Stimulated activated CD4-positive, alpha-beta T cell treated with anti-CD3 and anti-CD28 coated beads, Interleukin-4, amount 100 ng/mL, for 24 hours (primary cell): Measurements from ENCODE around the gene LMO2.
"Not testable (repeated sequence)": the region's sequence is repeated elsewhere in the genome, so short reads cannot be mapped to it uniquely, and the experiment has no call there.

ENCODE experiments used
- DNase-seq: peaks from one replicate; pipeline ENCODE4 v3.0.0-alpha.2; 2020

The LMO2 gene

DNA sequence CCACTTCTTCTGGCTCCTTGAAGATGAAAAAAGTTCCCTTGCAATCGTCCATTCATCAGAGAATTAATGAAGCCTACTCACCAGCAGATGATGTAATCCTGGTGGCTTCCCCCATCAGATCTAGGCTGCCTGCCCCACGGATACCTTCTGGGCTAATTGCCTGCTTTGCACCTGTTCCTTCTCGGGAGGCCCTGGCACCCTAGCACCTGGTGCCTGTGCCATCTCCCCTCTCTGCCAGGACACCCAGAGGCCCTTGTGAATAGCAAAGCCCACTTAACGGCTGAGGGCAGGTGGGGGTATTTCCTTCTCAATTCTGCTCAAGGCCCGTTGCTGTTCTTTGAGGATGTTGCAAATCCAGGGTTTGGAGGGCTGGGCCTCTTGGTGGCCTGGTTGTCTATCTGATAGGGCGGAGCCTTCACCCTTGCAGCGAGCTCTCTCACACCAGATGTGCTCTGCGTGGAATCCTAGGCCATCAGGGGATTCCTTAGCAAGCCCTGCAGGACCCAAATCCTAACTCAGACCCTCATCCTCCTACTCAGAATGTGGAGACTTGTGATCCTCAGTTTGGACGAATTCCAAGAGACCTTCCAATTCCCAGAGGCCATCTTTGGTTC, at the start of gene LMO2:
LMO2 (minus strand) TSS at position 363 of the 614 bp plus-strand sequence. CDS start 22,360 bp downstream, outside the sequence.
- no peak for DNase-seq

GRCh38 chr11:33940538-33940815, 48.6 kb upstream of the LMO2 start:
- DNase-seq, result no peak

- DNase-seq, result no peak
Measured at GRCh38 chr11:33936725-33937604, 45.1 kb upstream of the LMO2 start.

GRCh38 chr11:33935461-33936456, 43.9 kb upstream of the LMO2 start:
- no peak for DNase-seq

DNA sequence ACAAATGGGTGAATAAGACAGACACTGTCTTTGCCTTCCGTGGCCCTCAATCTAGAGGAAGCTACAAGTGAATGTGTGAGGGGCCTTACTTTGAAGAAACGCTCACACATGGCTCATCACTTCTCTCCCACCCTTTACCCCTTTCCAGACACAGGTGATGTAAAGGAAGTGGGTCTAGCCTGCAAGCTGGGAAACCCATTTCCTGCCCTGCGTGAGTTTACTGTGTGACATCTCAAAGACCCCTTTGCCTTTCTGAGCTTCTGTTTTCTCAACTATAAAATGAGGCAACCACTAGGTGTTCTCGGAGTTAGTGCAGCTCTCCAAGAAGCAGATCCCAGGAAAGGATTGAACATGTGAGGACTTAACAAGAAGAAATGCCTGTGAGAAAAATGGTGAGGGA, 43.1 kb upstream of the LMO2 start:
- no peak for DNase-seq

DNA sequence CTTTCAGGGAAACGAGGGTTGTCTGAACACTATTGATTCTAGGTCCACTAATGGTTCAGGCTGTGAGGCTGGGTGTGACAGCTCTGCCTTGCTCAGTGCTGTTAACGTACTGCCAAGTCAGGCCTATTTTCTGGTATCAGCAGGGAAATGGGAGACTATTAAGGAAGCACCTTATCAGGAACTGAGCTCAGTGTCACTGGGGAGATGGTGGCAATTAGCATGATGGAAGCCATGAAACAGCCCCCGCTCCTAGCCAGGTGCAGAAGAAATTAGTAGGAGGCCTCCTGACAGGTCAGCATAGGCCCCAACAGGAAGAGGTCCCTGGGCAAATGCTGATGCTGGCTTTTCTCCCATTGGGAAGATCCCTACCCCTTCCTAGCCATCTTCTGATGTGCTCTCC, 42.6 kb upstream of the LMO2 start:
- no peak for DNase-seq

DNA sequence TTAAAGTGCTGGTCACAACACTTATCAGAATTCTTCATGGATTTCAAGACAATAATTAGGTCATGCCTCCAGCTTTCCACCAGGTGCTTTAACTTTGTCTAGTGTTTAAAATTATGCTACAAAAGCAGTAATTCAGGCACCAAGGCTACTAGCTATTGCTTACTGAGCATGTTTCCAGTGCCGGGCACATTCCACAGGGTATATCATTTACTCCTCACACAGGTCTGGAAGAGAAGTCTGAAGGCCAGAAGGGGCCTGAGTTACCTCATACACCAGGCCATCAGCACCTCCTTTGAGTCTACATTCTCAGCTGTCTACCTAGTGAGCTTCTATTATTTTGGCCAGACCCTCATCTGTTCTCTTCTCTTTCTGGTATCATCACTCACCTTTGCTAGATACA, 41.7 kb upstream of the LMO2 start:
- DNase-seq, result no peak

DNA sequence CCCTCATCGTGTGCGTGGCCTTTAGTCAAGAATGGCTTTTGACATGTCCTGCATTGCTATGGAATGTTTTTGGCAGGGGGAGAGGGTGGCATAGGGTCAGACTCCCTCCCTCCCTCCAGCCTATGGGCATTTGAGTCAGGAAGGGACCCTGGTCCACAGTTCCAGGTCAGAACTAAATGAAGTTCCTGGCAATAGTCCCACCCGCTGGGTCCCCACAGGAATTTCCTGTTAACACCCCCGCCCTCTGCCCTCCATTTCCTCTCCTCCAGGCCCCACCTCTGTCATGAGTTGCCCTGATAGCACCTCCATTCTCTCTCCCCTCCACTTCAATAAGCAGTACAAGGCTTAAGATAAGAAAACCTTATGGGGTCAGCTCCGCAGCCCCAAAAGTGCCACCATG, 40.8 kb upstream of the LMO2 start:
- DNase-seq, result no peak

DNA sequence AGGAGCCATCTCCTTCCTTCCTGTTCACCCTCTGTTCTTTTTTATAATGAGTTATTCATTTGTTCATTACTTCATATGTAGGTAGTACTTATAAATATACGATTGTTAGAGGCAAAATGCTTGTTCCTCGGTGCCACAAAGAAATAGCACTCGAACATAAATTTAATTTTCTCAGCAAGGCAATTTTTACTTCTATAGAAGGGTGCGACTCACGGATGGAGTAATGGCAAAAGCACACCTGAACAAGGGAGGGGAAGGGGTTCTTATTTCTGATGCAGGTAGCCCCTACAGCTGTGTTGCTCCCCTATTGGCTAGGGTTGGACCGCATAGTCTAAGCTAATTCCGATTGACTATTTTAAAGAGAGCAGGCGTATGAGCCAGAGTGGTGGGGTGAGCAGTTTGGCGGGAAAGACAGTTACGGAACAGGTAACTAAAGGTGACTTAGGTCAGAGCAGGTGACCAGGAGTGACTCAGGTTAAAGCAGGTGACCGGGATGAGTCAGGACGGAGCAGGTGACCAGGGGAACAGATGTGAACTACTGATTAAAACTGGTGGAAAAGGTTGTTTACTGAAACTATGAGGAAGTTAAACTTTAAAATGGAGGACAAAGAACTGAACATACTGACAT, 40.0 kb upstream of the LMO2 start:
- DNase-seq, result not testable (repeated sequence)

- DNase-seq, result no peak
Measured at GRCh38 chr11:33931067-33931466, 39.2 kb upstream of the LMO2 start.

DNA sequence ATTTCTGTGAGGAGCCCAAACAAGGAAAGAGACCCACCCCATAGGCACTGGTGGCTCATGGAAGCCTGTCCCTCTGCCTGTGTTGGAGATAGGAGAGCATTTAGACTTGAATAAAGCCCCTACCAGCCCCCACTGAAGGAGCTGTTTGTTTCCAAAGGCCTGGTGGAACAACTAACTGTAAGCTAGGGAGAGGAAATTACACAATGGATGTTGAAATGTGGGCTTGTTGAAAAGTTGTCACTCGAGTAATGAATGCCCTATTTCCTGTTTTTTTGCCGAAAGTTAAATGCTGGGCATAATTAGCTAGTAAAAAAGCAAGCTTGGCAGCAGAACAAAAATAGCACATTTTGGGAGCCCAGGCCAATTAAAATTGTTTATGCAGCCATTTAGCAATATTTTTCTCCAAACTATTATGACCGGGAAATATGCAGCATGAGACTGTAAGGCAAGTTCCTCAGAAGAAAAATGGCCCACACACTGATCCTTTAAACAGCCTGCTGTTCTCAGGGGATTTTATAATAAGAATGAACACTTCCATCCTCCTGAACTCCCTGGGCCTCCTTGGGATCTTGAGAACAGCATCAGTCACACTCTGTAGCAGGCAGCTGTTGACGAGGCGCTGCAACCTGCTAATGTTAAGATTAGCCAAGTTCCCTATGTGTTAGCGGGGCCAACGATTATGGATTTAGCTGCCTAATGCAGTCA, 38.6 kb upstream of the LMO2 start:
- DNase-seq, result no peak

- DNase-seq, result no peak
Measured at GRCh38 chr11:33928564-33928963, 36.7 kb upstream of the LMO2 start.

GRCh38 chr11:33926671-33927552, 35.0 kb upstream of the LMO2 start:
- no peak for DNase-seq

- DNase-seq, result no peak
Measured at GRCh38 chr11:33924341-33924740, 32.5 kb upstream of the LMO2 start.

GRCh38 chr11:33923626-33924025, 31.8 kb upstream of the LMO2 start:
- DNase-seq, result no peak

- peak; percentile 40 for DNase-seq
Measured at GRCh38 chr11:33920838-33921613, 29.1 kb upstream of the LMO2 start.

- DNase-seq, result no peak
Measured at GRCh38 chr11:33919645-33920044, 27.8 kb upstream of the LMO2 start.

DNA sequence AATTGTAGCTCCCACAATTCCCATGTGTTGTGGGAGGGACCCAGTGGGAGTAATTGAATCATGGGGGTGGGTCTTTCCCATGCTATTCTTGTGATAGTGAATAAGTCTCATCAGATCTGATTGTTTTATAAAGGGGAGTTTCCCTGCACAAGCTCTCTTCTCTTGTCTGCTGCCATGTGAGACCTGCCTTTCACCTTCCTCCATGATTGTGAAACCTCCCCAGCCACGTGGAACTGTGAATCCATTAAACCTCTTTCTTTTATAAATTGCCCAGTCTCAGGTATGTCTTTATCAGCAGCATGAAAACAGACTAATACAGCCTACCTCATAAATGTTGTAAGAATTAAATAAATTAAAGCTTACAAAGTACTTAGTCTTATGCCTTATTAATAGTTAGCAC, 25.5 kb upstream of the LMO2 start:
- not testable (repeated sequence) for DNase-seq

DNA sequence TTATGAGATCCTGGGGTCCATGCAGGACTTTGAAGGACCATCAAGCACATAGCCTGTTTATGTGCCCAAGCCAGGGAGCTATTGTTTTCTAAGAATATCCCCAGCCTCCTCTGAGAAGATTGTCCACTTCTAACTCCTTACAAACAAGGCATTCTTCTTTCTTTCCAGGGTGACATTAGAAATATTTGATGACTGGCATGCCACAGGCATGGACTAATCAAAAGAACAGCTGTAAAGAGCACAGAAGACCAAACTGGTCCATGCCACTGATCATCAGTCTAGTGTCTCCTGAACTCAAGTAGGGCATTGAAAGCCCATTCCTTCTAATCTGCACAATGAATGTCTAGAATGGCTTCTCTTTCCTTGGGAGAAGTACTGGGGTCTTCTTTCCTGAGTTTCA, 24.9 kb upstream of the LMO2 start:
- DNase-seq, result no peak

DNA sequence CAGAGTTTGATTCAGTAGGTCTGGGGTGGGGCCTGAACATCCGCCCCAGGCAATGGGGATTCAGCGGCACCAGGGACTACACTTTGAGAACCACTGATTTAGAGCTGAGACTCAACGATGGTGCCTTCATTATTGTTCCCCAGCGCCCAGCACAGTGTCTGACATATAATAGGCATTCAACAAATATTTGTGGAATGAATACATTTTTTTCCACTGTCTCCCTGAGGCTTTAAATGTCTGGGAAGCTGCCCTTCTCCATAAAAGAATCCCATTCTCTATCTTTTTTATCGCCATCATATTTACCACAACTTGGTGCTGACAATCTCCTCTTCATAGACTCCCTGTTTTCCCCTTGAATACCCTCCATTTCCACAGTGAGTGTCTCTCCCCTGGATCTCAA, 23.6 kb upstream of the LMO2 start:
- no peak for DNase-seq
